ENCODE results near the gene CHCHD6. TPM values are rescaled to one million over a fixed set of nuclear protein-coding genes. Genes with fewer than 3 reads are reported as not detected.
A peak's percentile ranks its signal among the peaks of the same experiment; 100 is the strongest.

Gene CHCHD6
- total RNA-seq, 1 experiment from 2014 or later = 33.0 TPM

GRCh38 chr3:126737527-126737926, 33.5 kb downstream of the CHCHD6 start:
- DNase-seq = no peak
- Histone ChIP-seq H3K27ac (ENCODE audit: low read length) (no peak overlapping the region), H3K9ac (ENCODE audit: low read length) (no peak overlapping the region), H3K27me3 (ENCODE audit: low read length) (no peaks in the 10 kb centered on the region), H4K20me1 (ENCODE audit: low read length) (no peaks in the 10 kb centered on the region), H3K9me3 (ENCODE audit: low read length) (no peaks in the 10 kb centered on the region), H3K79me2 (ENCODE audit: low read length) (no peaks in the 10 kb centered on the region), H3K9me2 (replicated peaks; ENCODE audit: low read length) (no peaks in the 10 kb centered on the region), H3K4me2 (ENCODE audit: low read length) (no peak overlapping the region), H2AFZ (ENCODE audit: low read length) (no peak overlapping the region), H3F3A (ENCODE audit: low read length, unreplicated experiment) (no peaks in the 10 kb centered on the region), H3K4me3 (ENCODE audit: low read length) (no peak overlapping the region), H3K36me3 (ENCODE audit: low read depth, low read length) (peaks cover 3% of the 10 kb centered on the region; the same call in 1 of the 2 replicates), H3K4me1 (ENCODE audit: insufficient read depth, low read length) (no peaks in the 10 kb centered on the region)
- no TSS peak for BruUV-seq (replicated peaks)
- no peak for TF ChIP-seq EZH2 (IDR thresholded peaks at IDR 0.05; ENCODE audit: low read length, unreplicated experiment)
- peak; percentile 39; the same call in 1 of the 2 replicates for TF ChIP-seq CTCF (conservative IDR thresholded peaks at IDR 0.05; ENCODE audit: low read depth, low read length)
- CTCF ChIA-PET = interaction anchor here (0.5 kb wide), 1 partner anchor 178 kb away, joined by 3 read pairs; no protein-coding TSS in a partner anchor
- ATAC-seq = no peak
- POLR2A ChIA-PET (ENCODE audit: unreplicated experiment) = no interaction called here
- intact Hi-C loops (cut with micrococcal nuclease) = no loop called here

- H3K79me2 ChIP-seq (ENCODE audit: low read length) = no peaks in the 10 kb centered on the region
- no peak overlapping the region for H3K9ac ChIP-seq (ENCODE audit: low read length)
- no peaks in the 10 kb centered on the region for H4K20me1 ChIP-seq (ENCODE audit: low read length)
- POLR2A ChIA-PET (ENCODE audit: unreplicated experiment) = no interaction called here
- ATAC-seq = no peak
- no peaks in the 10 kb centered on the region for H3F3A ChIP-seq (ENCODE audit: low read length, unreplicated experiment)
- H3K27ac ChIP-seq (ENCODE audit: low read length) = no peak overlapping the region
- no peak for DNase-seq
- no peaks in the 10 kb centered on the region for H3K9me2 ChIP-seq (replicated peaks; ENCODE audit: low read length)
- H3K9me3 ChIP-seq (ENCODE audit: low read length) = no peaks in the 10 kb centered on the region
- CTCF ChIA-PET = no interaction called here
- intact Hi-C loops (cut with micrococcal nuclease) = no loop called here
- no peaks in the 10 kb centered on the region for H3K4me1 ChIP-seq (ENCODE audit: insufficient read depth, low read length)
- no peaks in the 10 kb centered on the region for H3K27me3 ChIP-seq (ENCODE audit: low read length)
- no peak overlapping the region for H3K4me2 ChIP-seq (ENCODE audit: low read length)
- TF ChIP-seq EZH2phosphoT487 (IDR thresholded peaks at IDR 0.05; ENCODE audit: borderline replicate concordance, low read length) (no peak), EZH2 (IDR thresholded peaks at IDR 0.05; ENCODE audit: low read length, unreplicated experiment) (no peak), CTCF (conservative IDR thresholded peaks at IDR 0.05; ENCODE audit: low read depth, low read length) (no peak)
- no peak overlapping the region for H2AFZ ChIP-seq (ENCODE audit: low read length)
- H3K36me3 ChIP-seq (ENCODE audit: low read depth, low read length) = no peaks in the 10 kb centered on the region; the same call in 1 of the 2 replicates
- H3K4me3 ChIP-seq (ENCODE audit: low read length) = no peak overlapping the region
- BruUV-seq (replicated peaks) = no TSS peak
These were observed 38.0 kb downstream of the CHCHD6 start for GRCh38 chr3:126742057-126742456.

- no peaks in the 10 kb centered on the region for H4K20me1 ChIP-seq (ENCODE audit: low read length)
- BruUV-seq (replicated peaks) = no TSS peak
- no peak overlapping the region for H3K4me3 ChIP-seq (ENCODE audit: low read length)
- no peak overlapping the region for H3K4me2 ChIP-seq (ENCODE audit: low read length)
- no peak for DNase-seq
- H3K36me3 ChIP-seq (ENCODE audit: low read depth, low read length) = no peaks in the 10 kb centered on the region; the same call in 1 of the 2 replicates
- no peak overlapping the region for H2AFZ ChIP-seq (ENCODE audit: low read length)
- intact Hi-C loops (cut with micrococcal nuclease) = no loop called here
- H3F3A ChIP-seq (ENCODE audit: low read length, unreplicated experiment) = no peaks in the 10 kb centered on the region
- no peak overlapping the region for H3K9ac ChIP-seq (ENCODE audit: low read length)
- POLR2A ChIA-PET (ENCODE audit: unreplicated experiment) = no interaction called here
- TF ChIP-seq CTCF (conservative IDR thresholded peaks at IDR 0.05; ENCODE audit: low read depth, low read length) (no peak), EZH2 (IDR thresholded peaks at IDR 0.05; ENCODE audit: low read length, unreplicated experiment) (no peak), EZH2phosphoT487 (IDR thresholded peaks at IDR 0.05; ENCODE audit: borderline replicate concordance, low read length) (no peak)
- no peak overlapping the region for H3K27ac ChIP-seq (ENCODE audit: low read length)
- CTCF ChIA-PET = no interaction called here
- H3K4me1 ChIP-seq (ENCODE audit: insufficient read depth, low read length) = no peaks in the 10 kb centered on the region
- no peaks in the 10 kb centered on the region for H3K79me2 ChIP-seq (ENCODE audit: low read length)
- ATAC-seq = no peak
- no peaks in the 10 kb centered on the region for H3K9me2 ChIP-seq (replicated peaks; ENCODE audit: low read length)
- H3K9me3 ChIP-seq (ENCODE audit: low read length) = no peaks in the 10 kb centered on the region
- H3K27me3 ChIP-seq (ENCODE audit: low read length) = no peaks in the 10 kb centered on the region
These were observed 39.3 kb downstream of the CHCHD6 start for GRCh38 chr3:126743350-126743749.

Measured in PC-3 (cell line).